Measurements from ENCODE around the gene MYL6B.

GRCh38 chr12:56104109-56104814 lies 48.1 kb upstream of the MYL6B start, which contains the start of gene PA2G4:
- TF ChIP-seq CTCF (IDR thresholded peaks at IDR 0.05; ENCODE audit: low read depth, low read length, poor library complexity, severe bottlenecking) (no peak), EZH2phosphoT487 (IDR thresholded peaks at IDR 0.05; ENCODE audit: borderline replicate concordance, low read length) (no peak)

All from DOHH2 (cell line).